IgD-negative memory B cell (primary cell): Measurements from ENCODE around the gene SLC39A1. TPM values are rescaled to one million over a fixed set of nuclear protein-coding genes. Genes with fewer than 3 reads are reported as not detected.

Experiments
- H3K27ac Mint-ChIP-seq, 3 donors: one replicate each; pipeline ENCODE4 v1.8.0; 2020 to 2022; ENCODE audit warnings: mild to moderate bottlenecking in 3 of 3, mixed read lengths in 3 of 3, moderate library complexity in 1 of 3
- H3K27me3 Mint-ChIP-seq: one replicate; pipeline ENCODE4 v1.8.0; 2021; ENCODE audit warnings: mixed read lengths
- H3K36me3 Mint-ChIP-seq: one replicate; pipeline ENCODE4 v1.8.0; 2020; ENCODE audit warnings: mild to moderate bottlenecking, mixed read lengths
- H3K4me1 Mint-ChIP-seq, 3 donors: one replicate each; pipeline ENCODE4 v1.8.0; 2020 to 2022; ENCODE audit warnings: mixed read lengths in 3 of 3, mild to moderate bottlenecking in 1 of 3
- H3K4me3 Mint-ChIP-seq, 4 donors: one replicate each; pipeline ENCODE4 v1.8.0; 2020 to 2022; ENCODE audit warnings: mild to moderate bottlenecking in 4 of 4, mixed read lengths in 4 of 4, moderate library complexity in 3 of 4
- H3K9me3 Mint-ChIP-seq, 3 donors: one replicate each; pipeline ENCODE4 v1.8.0; 2020 to 2021; ENCODE audit warnings: mixed read lengths in 3 of 3, mild to moderate bottlenecking in 1 of 3
- polyA plus RNA-seq: library from polyadenylated mRNA; unstranded; fragments of 300-500 nt; fragmentation: Illumina TruSeq; gene quantifications from one replicate; pipeline ENCODE4 v1.2.3, GENCODE V29; 2021

SLC39A1 gene
- polyA plus RNA-seq, 1 donor from 2014 or later, result 52.0 TPM

DNA sequence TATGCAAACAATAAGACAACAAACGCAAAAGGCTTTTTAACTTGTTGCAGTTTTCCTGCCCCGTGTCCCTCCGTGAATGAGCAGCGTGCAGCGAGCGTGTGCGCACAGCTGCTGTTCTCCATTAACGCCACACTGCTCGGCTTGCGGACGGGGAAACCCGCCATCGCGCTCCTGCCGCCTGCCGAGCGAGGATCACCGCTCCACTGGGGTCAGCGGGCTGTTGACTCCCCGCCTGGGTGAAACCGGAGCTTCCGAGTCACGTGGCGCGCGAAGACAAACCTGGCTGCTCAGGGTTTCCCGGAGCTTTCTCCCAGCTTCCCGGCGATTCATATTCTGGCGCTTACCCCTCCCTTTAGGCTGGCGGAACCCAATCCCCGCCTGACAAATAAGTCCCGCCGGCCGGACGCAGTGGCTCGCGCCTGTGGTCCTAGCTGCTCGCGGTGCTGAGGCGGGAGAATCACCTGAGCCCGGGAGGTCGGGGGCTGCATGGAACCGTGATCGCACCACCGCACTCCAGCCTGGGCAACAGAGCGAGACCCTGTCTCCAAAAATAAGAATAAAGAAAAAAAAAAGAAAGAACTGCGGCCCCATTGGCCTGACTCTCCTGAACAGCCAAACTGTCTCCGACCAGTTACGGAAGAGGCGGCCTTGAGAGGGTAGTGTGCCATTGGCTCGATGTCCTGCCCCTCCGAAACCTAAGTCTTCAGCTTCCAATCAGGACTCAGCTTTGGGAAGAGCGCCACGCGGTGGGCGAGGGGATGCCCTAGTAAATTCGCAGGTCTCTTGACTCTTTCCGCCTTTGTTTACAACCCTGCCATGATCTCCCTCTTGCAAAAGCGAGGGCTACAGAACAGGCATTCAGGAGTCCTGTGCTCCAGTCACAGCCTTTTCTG, 4.0 kb upstream of the SLC39A1 start, which contains the start of gene CREB3L4:
Gene CREB3L4 (plus strand): TSS at position 796 of the 893 bp plus-strand sequence. CDS start 624 bp downstream, outside the sequence.
- Mint-ChIP-seq H3K9me3 (no peaks in the 10 kb centered on the region), H3K27ac (peak within 1 kb of the TSS; percentile 90 to 98 (median 97)), H3K4me1 (peaks cover 35 to 43% (median 39%) of the 10 kb centered on the region in 3 donors), H3K27me3 (no peaks in the 10 kb centered on the region), H3K4me3 (peak within 1 kb of the TSS; percentile 89 to 100 (median 94)), H3K36me3 (peaks cover 2% of the 10 kb centered on the region)

DNA sequence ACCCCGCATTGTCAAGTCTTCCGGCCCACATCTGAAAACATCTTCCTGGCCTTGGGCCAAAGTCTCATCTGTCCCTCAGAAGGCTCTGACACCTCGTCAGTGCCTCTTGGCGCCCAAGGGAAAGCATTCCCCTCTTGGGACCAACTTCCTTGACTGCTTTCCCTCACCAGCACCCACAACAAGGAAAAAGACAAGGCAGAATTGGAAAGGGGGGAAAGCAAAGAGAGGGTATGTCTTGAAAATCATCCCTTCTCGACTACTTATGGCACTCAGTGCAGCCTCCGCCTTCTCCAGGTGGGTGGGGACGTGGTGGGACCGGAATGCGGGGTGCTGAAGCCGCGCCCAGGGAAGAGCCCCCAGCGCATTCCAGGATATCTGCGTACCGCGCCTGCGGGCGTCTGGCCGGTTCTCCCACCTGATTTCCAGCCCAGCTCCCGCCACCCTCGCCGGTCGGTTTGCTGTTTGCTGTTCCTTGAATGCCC, 554 bp upstream of the SLC39A1 start:
- Mint-ChIP-seq H3K27me3 (no peaks in the 10 kb centered on the region), H3K4me3 (peak overlapping the region; percentile 89 to 98 (median 94)), H3K4me1 (peaks cover 27 to 46% (median 45%) of the 10 kb centered on the region in 3 donors), H3K9me3 (no peaks in the 10 kb centered on the region), H3K27ac (peak overlapping the region; percentile 86 to 94 (median 88)), H3K36me3 (peaks cover 2% of the 10 kb centered on the region)

DNA sequence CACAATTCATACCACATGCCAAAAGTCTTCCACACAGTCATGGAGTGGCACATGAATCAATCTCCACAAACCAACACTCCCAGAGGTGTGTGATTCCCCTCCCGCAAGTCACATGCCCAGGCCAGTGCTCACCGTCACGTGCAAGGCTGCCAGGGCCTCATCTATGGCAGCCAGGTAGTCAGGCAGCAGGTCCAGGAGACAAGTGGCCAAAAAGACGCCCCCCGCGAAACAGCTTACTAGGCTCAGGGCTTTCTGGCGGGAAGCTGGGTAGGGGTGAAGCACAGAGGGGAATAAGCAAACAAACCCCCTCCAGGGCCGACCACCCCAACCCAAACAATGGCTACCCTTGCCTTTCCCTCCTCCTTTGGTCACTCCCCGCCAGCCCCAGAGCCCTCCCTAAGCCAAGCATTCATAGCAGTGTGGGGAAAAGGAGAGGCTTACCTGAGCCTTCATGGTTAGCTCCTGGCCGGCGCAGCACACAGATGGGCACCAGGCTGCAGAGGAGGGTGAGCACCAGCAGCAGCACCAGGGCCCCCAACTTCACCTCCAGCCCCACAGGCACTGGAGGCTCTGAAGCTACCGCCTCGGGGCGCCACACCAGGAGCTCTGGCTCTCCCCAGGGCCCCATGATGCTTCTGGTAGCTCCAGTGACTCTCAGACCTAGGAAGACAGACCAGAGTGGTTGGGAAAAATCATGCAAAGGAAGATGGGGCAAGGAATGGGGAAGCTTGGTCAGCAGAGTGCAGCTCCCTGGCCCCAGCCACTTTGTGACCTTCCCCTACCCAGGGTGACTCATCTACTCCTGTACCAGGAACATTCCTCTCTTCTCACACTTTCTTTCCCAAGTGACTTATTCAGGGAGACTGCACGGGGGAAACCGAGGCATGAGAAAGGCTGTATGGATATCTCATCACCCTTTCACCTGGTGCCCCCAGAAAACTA, 978 bp downstream of the SLC39A1 start:
- H3K4me1 Mint-ChIP-seq, result peaks cover 19 to 42% (median 37%) of the 10 kb centered on the region in 3 donors
- no peaks in the 10 kb centered on the region for H3K27me3 Mint-ChIP-seq
- no peaks in the 10 kb centered on the region for H3K36me3 Mint-ChIP-seq
- H3K9me3 Mint-ChIP-seq, result no peaks in the 10 kb centered on the region
- H3K4me3 Mint-ChIP-seq, result peak overlapping the region; percentile 89 to 98 (median 94)
- H3K27ac Mint-ChIP-seq, result peak overlapping the region; percentile 86 to 94 (median 88)

DNA sequence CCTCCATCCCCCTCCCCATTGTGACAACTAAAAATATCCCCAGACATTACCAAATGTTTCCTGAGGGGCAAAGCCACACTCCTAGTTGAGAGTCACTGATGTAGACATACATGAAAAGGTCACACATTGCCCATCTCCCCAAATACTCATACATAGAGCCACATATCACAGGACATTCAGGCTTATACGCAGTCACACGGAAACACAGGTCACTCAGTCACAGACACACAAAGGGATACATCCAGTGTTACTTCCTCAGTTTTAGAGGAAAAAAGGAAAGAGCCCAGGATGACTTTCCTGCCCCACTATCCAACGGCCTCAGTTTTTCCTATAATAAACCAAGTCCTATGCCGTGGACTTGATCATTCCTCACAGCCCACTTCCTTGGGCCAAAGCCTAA, 1.9 kb downstream of the SLC39A1 start:
- Mint-ChIP-seq H3K4me3 (peak overlapping the region; percentile 36 to 89 (median 62)), H3K9me3 (no peaks in the 10 kb centered on the region), H3K36me3 (no peaks in the 10 kb centered on the region), H3K27me3 (no peaks in the 10 kb centered on the region), H3K27ac (peak overlapping the region in 2 of 3 donors; percentile 73 to 86), H3K4me1 (peaks cover 18 to 46% (median 40%) of the 10 kb centered on the region in 3 donors)

DNA sequence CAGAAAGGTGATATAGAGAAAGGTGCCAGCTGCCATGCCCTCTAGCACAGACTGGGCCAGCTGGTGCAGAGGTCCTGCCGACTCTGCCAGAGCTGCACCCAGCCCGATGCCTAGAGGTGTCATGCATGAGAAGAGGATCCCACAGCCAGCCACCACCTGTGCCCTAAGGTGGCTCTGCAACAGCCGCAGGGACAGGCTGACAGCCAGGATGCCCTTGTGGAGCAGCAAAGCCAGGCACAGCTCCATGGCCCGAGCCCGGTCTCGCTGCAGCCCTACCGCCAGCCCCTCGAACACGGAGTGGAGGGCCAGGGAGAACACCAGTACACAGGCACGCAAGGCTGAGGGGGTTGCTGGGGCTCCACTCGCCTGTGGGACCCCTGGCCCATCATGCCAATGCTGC, 3.1 kb downstream of the SLC39A1 start:
- H3K27ac Mint-ChIP-seq, result no peak overlapping the region
- peak overlapping the region in 3 of 4 donors; percentile 27 to 89 (median 49) for H3K4me3 Mint-ChIP-seq
- peaks cover 12 to 45% (median 40%) of the 10 kb centered on the region in 3 donors for H3K4me1 Mint-ChIP-seq
- H3K36me3 Mint-ChIP-seq, result no peaks in the 10 kb centered on the region
- no peaks in the 10 kb centered on the region for H3K9me3 Mint-ChIP-seq
- no peaks in the 10 kb centered on the region for H3K27me3 Mint-ChIP-seq

DNA sequence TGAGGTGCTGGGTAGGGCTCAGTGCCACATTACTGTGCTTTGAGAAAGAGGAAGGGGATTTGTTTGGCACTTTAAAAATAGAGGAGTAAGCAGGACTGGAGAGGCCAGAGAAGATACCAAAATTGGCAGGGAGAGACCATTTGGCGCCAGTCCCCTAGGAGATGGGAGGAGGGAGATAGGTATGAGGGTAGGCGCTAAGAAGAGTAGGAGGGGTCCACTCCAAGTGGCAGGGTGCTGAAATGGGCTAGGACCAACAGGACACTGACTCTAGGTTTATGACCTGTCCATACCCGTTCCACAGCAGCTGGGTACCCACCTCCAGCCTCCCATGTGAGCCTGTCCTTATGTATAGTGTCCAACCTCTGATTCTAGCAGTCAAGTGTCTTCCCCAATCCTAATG, 3.9 kb downstream of the SLC39A1 start:
- peak overlapping the region in 2 of 4 donors; percentile 31 to 89 for H3K4me3 Mint-ChIP-seq
- no peaks in the 10 kb centered on the region for H3K36me3 Mint-ChIP-seq
- H3K27me3 Mint-ChIP-seq, result no peaks in the 10 kb centered on the region
- peak overlapping the region in 2 of 3 donors; percentile 9 to 77 for H3K27ac Mint-ChIP-seq
- peaks cover 12 to 51% (median 40%) of the 10 kb centered on the region in 3 donors for H3K4me1 Mint-ChIP-seq
- no peaks in the 10 kb centered on the region for H3K9me3 Mint-ChIP-seq

DNA sequence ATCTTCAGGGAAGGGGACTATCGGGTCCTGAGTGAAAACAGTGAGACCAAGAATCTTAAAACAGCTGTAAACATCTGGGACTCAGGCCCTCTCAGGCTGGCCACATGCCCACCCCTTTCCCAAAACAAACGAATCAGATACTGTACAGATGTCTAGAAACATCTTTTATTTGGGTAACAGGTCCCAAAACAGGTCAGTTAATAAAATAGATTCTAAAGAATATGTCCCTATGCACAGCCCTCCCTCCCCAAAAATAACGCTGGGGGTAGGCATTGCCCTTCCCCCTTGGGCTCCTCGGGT, 4.4 kb downstream of the SLC39A1 start:
- H3K36me3 Mint-ChIP-seq, result no peaks in the 10 kb centered on the region

DNA sequence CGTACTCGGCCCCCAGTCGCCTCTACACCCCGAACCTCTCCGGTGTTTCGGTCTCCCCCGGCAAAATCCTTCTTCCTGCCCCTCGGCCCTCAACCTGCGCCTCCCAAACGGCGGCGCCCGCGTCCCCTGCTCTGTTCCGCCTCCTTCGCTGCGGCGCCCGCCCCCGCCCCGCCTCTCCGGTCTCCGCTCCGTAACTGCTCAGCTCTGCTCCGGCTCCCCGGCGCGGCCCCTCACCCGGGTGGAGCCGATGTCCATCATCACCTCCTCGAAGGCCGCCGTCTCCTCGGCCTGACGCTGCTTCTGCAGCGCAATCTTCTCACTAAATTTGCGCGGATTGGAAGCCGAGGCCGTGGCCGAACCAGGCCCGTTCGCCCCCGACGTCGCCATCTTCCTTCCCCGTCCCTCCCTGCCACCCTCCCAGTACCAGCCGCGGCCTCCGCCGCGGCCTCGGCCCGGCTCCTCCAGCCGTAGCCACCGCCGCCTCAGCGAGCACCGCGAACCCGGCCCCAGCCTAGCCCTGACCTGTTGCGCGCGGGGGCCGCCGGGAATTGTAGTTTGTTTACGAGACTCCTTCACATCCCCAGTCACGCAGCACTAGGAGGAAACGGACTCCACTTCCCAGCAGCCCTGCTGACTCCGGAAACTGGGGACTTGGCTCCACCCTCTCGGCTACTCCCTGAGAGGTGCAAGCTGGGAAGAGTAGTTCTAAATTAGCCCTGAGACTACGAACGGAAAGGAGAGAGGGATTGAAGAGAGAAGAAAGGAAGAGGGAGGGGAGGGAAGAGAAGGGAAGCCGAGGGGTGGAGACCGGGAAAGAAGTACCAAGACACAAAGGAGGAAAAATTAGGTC, 5.0 kb downstream of the SLC39A1 start, which contains the start of gene CRTC2:
Gene CRTC2 (minus strand): TSS at position 502 of the 850 bp plus-strand sequence. CDS start 115 bp downstream, at position 387.
- H3K4me1 Mint-ChIP-seq, result peaks cover 13 to 51% (median 34%) of the 10 kb centered on the region in 3 donors
- H3K4me3 Mint-ChIP-seq, result peak within 1 kb of the TSS; percentile 89 to 99 (median 98)
- H3K9me3 Mint-ChIP-seq, result no peaks in the 10 kb centered on the region
- peak within 1 kb of the TSS; percentile 77 to 98 (median 98) for H3K27ac Mint-ChIP-seq
- H3K27me3 Mint-ChIP-seq, result no peaks in the 10 kb centered on the region
- H3K36me3 Mint-ChIP-seq, result no peaks in the 10 kb centered on the region

More for the DNA sequence above, 4.4 kb downstream of the SLC39A1 start:
- Mint-ChIP-seq H3K9me3 (no peaks in the 10 kb centered on the region), H3K27ac (peak overlapping the region; percentile 77 to 98 (median 98)), H3K4me1 (peaks cover 17 to 52% (median 39%) of the 10 kb centered on the region in 3 donors), H3K4me3 (peak overlapping the region; percentile 89 to 99 (median 98)), H3K27me3 (no peaks in the 10 kb centered on the region)

DNA sequence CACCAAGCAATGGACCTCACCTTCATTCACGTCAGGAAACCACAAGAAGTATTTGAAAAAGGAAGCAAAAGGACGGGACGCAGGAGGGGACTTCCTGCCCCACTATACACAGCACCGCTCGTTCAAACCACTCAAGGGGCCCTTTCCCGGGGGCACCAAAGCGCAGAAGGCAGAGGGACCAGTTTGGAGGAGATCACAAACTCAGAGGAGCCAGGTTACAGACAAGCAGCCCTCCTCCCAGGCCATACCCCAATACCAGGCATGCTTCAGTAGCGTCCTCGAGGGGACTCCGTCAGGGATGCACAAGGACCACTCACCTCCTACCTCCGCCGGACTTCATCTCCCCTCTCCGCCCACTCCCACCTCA, 5.6 kb downstream of the SLC39A1 start:
- no peaks in the 10 kb centered on the region for H3K27me3 Mint-ChIP-seq
- peak overlapping the region; percentile 77 to 98 (median 98) for H3K27ac Mint-ChIP-seq
- H3K4me3 Mint-ChIP-seq, result peak overlapping the region; percentile 89 to 99 (median 98)
- H3K9me3 Mint-ChIP-seq, result no peaks in the 10 kb centered on the region
- no peaks in the 10 kb centered on the region for H3K36me3 Mint-ChIP-seq
- H3K4me1 Mint-ChIP-seq, result peaks cover 12 to 51% (median 36%) of the 10 kb centered on the region in 3 donors

DNA sequence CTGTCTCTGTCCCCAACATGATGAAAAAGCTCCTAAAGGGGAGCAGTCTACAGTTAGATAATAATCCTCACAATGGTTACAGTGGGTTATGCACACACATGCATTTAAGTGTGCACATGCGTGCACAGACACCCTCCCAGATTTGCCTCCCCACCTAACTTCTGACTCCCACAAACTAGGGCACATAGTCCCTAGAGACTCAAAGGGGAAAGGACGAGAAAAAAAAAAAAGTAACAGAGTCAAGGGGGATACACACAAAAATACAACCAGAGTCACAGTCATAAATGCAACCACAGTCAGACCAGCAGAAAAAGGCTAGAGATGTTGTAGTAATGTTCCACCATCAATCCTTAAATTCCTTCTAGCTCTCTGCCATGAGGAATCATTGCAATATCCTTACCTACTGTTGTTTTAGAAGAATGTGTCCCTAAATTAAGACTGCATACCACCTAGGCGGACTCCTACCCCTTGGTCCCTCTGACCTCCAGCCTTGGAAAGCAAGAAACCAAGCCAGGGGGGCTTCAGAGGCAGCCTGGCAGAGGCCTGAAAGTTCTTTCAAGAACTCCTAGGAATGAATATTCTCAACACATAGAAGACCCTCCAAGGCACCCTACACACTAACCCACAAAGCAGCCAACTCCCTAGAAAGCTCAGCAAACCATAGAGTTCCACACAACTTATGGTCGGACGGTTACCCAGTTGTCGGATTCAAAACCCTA, 6.2 kb downstream of the SLC39A1 start:
- peak overlapping the region; percentile 77 to 98 (median 98) for H3K27ac Mint-ChIP-seq
- H3K4me1 Mint-ChIP-seq, result peaks cover 12 to 46% (median 31%) of the 10 kb centered on the region in 3 donors
- no peaks in the 10 kb centered on the region for H3K36me3 Mint-ChIP-seq
- H3K27me3 Mint-ChIP-seq, result no peaks in the 10 kb centered on the region
- H3K4me3 Mint-ChIP-seq, result peak overlapping the region; percentile 89 to 99 (median 98)
- no peaks in the 10 kb centered on the region for H3K9me3 Mint-ChIP-seq

DNA sequence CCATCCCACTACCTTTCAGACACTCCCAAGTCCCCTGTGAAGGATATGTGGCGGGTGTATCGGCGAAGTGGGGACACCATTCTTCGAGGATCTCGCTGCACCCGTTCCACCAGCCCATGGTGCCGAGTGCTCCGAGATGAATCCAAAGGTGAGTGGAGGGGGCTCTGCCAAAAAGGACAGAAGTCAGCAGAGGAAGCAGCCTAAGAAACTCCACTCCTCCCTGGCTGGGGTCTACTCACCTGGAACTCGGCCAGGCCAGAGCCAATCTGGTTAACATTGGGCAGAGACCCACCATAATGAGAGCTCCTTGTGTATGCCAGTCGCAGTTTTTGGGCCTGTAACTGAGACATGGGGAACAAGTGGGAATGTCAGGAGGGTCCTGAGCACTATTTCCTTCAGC, 8.5 kb downstream of the SLC39A1 start:
- H3K4me3 Mint-ChIP-seq, result peak overlapping the region in 1 of 4 donors; percentile 74
- peak overlapping the region in 1 of 3 donors; percentile 63 for H3K27ac Mint-ChIP-seq
- H3K9me3 Mint-ChIP-seq, result no peaks in the 10 kb centered on the region
- H3K36me3 Mint-ChIP-seq, result no peaks in the 10 kb centered on the region
- no peaks in the 10 kb centered on the region for H3K27me3 Mint-ChIP-seq
- peaks cover 12 to 41% (median 27%) of the 10 kb centered on the region in 3 donors for H3K4me1 Mint-ChIP-seq

DNA sequence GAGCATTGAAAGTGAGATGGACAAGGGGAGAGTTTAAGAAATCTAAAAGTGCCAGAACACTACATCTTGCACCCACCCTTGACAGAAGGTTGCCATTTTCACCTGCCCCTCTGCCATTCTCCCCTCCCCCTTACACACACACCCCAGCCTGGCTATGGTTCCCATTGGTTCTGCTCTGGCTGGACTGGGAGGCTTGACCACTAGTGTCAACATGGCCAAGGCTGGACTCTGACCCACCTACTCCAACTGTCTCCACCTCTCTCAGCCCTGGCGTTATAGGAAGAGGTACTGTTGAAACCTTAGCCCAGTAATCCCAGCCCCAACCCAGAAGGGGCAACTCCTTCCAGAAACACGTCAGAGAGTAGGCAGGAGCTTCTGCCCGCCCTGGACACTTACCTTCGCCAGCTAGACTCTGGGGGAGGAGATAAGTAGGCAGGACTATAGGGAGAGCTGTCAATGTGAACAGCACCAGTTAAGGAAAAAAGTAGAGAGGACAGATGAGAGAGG, 9.4 kb downstream of the SLC39A1 start:
- Mint-ChIP-seq H3K4me3 (peak overlapping the region in 2 of 4 donors; percentile 17 to 74), H3K27me3 (no peaks in the 10 kb centered on the region), H3K27ac (peak overlapping the region in 2 of 3 donors; percentile 9 to 61), H3K36me3 (no peaks in the 10 kb centered on the region), H3K9me3 (no peaks in the 10 kb centered on the region), H3K4me1 (peaks cover 12 to 41% (median 25%) of the 10 kb centered on the region in 3 donors)

DNA sequence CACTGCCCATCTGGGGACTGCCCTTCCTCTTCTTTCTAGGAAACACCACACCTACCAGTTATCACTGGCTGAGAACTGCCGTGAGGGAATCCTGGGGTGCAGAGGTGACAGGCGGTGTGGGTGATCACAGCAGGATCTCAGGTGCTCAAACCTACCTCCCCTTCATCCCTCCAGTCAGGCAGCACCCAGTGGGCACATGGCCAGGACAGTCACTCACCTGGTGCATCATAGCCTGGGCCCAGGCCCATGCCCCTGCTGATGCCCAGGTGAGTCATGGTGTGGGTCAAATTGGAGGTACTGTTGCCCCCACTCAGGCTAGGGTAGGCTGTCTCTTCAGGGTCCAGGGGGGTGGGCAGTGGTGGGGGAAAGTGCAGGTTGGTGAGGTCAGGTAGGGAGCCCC, 11.5 kb downstream of the SLC39A1 start:
- H3K27me3 Mint-ChIP-seq, result no peaks in the 10 kb centered on the region
- H3K36me3 Mint-ChIP-seq, result no peaks in the 10 kb centered on the region
- H3K4me3 Mint-ChIP-seq, result no peak overlapping the region
- no peaks in the 10 kb centered on the region for H3K9me3 Mint-ChIP-seq
- H3K27ac Mint-ChIP-seq, result no peak overlapping the region
- peaks cover 11 to 36% (median 24%) of the 10 kb centered on the region in 3 donors for H3K4me1 Mint-ChIP-seq
